Sigmoid colon (tissue), 4 donors: Measurements from ENCODE around the gene SRSF5.
A peak's percentile ranks its signal among the peaks of the same experiment; 100 is the strongest.

Experiments used
- POLR2A ChIP-seq, 2 donors: fragments of 450-650 bp; IDR thresholded peaks; one replicate each; pipeline ENCODE4 v1.6.1; 2016; ENCODE audit warnings: antibody characterized with exemption in 2 of 2, mild to moderate bottlenecking in 2 of 2, moderate library complexity in 2 of 2
- POLR2AphosphoS5 ChIP-seq, 4 donors: sonication (generic); formaldehyde crosslinking; IDR thresholded peaks; one replicate each; pipeline ENCODE4 v1.6.1; 2017; ENCODE audit warnings: antibody characterized with exemption in 4 of 4
- TF ChIP-seq, protein P1 (sequence below), 4 experiments: fragments of 450-650 bp in 3 of 4; fragments of 200-600 bp in 1 of 4; IDR thresholded peaks; one replicate each; pipeline ENCODE4 v1.5.1; 2016 to 2019; ENCODE audit warnings: antibody characterized with exemption in 4 of 4, mild to moderate bottlenecking in 3 of 4, moderate library complexity in 2 of 4

GRCh38 chr14:69779088-69779487 lies 12.1 kb downstream of the SRSF5 start:
- TF ChIP-seq POLR2A (IDR thresholded peaks at IDR 0.05) (no peak), POLR2AphosphoS5 (IDR thresholded peaks at IDR 0.05) (peak in 1 of 4 donors; percentile 24)
- TF ChIP-seq, protein P1, sequence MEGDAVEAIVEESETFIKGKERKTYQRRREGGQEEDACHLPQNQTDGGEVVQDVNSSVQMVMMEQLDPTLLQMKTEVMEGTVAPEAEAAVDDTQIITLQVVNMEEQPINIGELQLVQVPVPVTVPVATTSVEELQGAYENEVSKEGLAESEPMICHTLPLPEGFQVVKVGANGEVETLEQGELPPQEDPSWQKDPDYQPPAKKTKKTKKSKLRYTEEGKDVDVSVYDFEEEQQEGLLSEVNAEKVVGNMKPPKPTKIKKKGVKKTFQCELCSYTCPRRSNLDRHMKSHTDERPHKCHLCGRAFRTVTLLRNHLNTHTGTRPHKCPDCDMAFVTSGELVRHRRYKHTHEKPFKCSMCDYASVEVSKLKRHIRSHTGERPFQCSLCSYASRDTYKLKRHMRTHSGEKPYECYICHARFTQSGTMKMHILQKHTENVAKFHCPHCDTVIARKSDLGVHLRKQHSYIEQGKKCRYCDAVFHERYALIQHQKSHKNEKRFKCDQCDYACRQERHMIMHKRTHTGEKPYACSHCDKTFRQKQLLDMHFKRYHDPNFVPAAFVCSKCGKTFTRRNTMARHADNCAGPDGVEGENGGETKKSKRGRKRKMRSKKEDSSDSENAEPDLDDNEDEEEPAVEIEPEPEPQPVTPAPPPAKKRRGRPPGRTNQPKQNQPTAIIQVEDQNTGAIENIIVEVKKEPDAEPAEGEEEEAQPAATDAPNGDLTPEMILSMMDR (IDR thresholded peaks at IDR 0.05): no peak
